ENCODE data around the gene RASSF7.

GRCh38 chr11:597166-597725 is 36.5 kb downstream of the RASSF7 start:
- TF ChIP-seq POLR2A (IDR thresholded peaks at IDR 0.05; ENCODE audit: low read depth, low read length), result no peak
- TF ChIP-seq CTCF (IDR thresholded peaks at IDR 0.05; ENCODE audit: extremely low read depth in 1 of 2, insufficient read depth in 1 of 2, low read depth in 1 of 2, low read length in 2 of 2), result peak; percentile 18 to 30
- TF ChIP-seq FOS (IDR thresholded peaks at IDR 0.05; ENCODE audit: borderline replicate concordance, insufficient read depth, low read length), result no peak
- no peak for TF ChIP-seq POLR2AphosphoS5 (IDR thresholded peaks at IDR 0.05; ENCODE audit: insufficient read depth, low read depth, low read length)
- TF ChIP-seq GATA2 (IDR thresholded peaks at IDR 0.05; ENCODE audit: insufficient read depth, insufficient read length, low read depth, low read length), result no peak
- TF ChIP-seq EZH2 (IDR thresholded peaks at IDR 0.05; ENCODE audit: borderline replicate concordance, low read depth, low read length, severe bottlenecking), result no peak
- no peak for TF ChIP-seq MYC (IDR thresholded peaks at IDR 0.05; ENCODE audit: low read depth, low read length)
- no peak for TF ChIP-seq JUN (IDR thresholded peaks at IDR 0.05; ENCODE audit: borderline replicate concordance, insufficient read depth, insufficient read length, low read depth)
- TF ChIP-seq MAX (IDR thresholded peaks at IDR 0.05; ENCODE audit: insufficient read depth, insufficient read length), result no peak
